ENCODE measurements around the gene KNSTRN. TPM values are rescaled to one million over a fixed set of nuclear protein-coding genes. Genes with fewer than 3 reads are reported as not detected.
A peak's percentile ranks its signal among the peaks of the same experiment; 100 is the strongest.

The KNSTRN gene
- total and polyA plus RNA-seq, 2 of the 13 experiments (the other 11 are each of a cell fraction or from before 2014, with no cell fraction given): 20.3 to 62.3 TPM

DNA sequence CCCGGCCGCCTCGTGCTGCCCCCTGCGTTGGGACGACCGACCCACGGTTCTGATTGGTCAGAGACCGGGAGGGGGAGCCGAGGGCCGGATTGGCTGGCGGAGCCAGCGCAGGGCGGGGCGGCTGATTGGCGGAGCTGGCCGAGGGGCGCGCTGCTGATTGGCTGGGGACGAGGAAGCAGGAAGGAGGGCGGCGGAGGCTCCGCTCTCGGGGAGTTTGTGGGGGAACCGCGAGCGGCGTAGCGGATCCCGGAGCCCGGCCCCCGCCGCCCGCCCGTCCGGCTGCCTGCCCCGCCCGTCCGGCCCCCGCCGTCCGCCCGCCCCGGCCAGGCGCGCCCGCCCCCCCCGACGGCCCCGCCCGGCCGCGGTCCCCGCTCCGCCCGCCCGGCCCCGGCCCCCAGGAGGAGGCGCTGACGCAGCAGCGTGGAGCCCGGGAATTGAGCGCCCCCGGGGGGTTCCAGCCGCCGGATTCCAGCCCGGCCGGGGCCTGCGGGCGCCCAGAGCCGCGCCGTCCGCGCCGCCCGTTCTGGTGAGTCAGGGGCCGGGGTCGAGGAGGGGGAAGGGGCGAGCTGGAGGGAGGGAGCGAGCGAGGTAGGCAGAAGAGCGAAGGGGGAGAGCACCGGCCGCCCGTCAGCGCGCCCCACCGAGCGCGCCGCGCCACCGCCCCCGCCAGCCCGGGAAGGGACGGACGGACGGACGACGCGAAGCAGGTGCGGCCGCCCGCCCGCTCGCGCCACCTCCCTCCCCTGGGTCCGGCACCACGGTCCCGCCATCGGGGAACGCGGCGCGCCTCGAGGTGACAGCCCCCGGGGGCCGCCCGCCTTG is 58.4 kb downstream of the KNSTRN start, which contains the start of gene BAHD1 (continued):
- TF ChIP-seq SIN3A (IDR thresholded peaks at IDR 0.05; ENCODE audit: borderline replicate concordance, low read depth, low read length) (peak; percentile 30; the same call in 1 of the 2 replicates), ZGPAT (CRISPR knock-in tag; IDR thresholded peaks at IDR 0.05) (no peak), ESRRA (CRISPR knock-in tag; IDR thresholded peaks at IDR 0.05; ENCODE audit: low read depth) (no peak), HMG20B (CRISPR knock-in tag; conservative IDR thresholded peaks at IDR 0.05) (no peak), SAP130 (CRISPR knock-in tag; IDR thresholded peaks at IDR 0.05; ENCODE audit: low read depth) (peak; percentile 30), ZNF281 (CRISPR knock-in tag; IDR thresholded peaks at IDR 0.05; ENCODE audit: borderline replicate concordance) (peak; percentile 80), PAXIP1 (CRISPR knock-in tag; conservative IDR thresholded peaks at IDR 0.05) (0 out of 2 replicates have a peak, but pooled peaks have one; percentile 2), KAT8 (CRISPR knock-in tag; IDR thresholded peaks at IDR 0.05) (peak; percentile 14; the same call in 1 of the 2 replicates), SMARCC2 (IDR thresholded peaks at IDR 0.05) (no peak), MTF2 (CRISPR knock-in tag; IDR thresholded peaks at IDR 0.05; ENCODE audit: borderline replicate concordance) (no peak), GABPA (IDR thresholded peaks at IDR 0.05; ENCODE audit: low read depth, low read length) (peak; percentile 40), GABPA (CRISPR knock-in tag; IDR thresholded peaks at IDR 0.05; ENCODE audit: low read depth) (no peak; the same call in 1 of the 2 replicates), SALL1 (CRISPR knock-in tag; IDR thresholded peaks at IDR 0.05) (peak; percentile 32), POLR2A (IDR thresholded peaks at IDR 0.05; ENCODE audit: insufficient read depth in 1 of 2, low read depth in 2 of 2, low read length in 2 of 2) (0 out of 4 replicates have a peak, but pooled peaks of 1 of the 2 experiments have one; percentile 49), ZNF570 (CRISPR knock-in tag; IDR thresholded peaks at IDR 0.05; ENCODE audit: borderline replicate concordance) (no peak), MAX (IDR thresholded peaks at IDR 0.05) (peak; percentile 80)
- TF ChIP-seq, protein P1, sequence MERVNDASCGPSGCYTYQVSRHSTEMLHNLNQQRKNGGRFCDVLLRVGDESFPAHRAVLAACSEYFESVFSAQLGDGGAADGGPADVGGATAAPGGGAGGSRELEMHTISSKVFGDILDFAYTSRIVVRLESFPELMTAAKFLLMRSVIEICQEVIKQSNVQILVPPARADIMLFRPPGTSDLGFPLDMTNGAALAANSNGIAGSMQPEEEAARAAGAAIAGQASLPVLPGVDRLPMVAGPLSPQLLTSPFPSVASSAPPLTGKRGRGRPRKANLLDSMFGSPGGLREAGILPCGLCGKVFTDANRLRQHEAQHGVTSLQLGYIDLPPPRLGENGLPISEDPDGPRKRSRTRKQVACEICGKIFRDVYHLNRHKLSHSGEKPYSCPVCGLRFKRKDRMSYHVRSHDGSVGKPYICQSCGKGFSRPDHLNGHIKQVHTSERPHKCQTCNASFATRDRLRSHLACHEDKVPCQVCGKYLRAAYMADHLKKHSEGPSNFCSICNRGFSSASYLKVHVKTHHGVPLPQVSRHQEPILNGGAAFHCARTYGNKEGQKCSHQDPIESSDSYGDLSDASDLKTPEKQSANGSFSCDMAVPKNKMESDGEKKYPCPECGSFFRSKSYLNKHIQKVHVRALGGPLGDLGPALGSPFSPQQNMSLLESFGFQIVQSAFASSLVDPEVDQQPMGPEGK (CRISPR knock-in tag; IDR thresholded peaks at IDR 0.05): peak; percentile 93
- TF ChIP-seq, protein P2, sequence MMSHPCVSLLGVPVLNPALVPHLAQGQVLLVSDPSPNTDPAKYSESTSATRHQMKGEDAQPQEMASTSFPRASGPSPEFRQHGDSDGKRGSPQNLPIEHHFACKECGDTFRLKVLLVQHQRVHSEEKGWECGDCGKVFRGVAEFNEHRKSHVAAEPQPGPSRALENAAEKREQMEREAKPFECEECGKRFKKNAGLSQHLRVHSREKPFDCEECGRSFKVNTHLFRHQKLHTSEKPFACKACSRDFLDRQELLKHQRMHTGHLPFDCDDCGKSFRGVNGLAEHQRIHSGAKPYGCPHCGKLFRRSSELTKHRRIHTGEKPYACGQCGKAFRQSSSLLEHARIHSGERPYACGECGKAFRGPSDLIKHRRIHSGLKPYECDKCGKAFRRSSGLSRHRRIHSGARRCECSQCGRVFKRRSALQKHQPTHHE (CRISPR knock-in tag; IDR thresholded peaks at IDR 0.05; ENCODE audit: borderline replicate concordance): no peak
